A673 (cell line): ENCODE data around the gene NDUFB4. TPM values are rescaled to one million over a fixed set of nuclear protein-coding genes. Genes with fewer than 3 reads are reported as not detected.

Experiments used
- BruUV-seq: library from RNA; stranded (reverse); fragments of 400-500 nt; replicated peaks from 2 replicates; lab custom pipeline; 2021; lab: Mats Ljungman, UMichigan
- CTCF ChIA-PET: fragments of 300-600 bp; sonication (Branson Sonifier 250); formaldehyde crosslinking; loops from one replicate; lab custom pipeline; 2022; ENCODE audit warnings: antibody characterized with exemption; lab: Charles Lee
- POLR2A ChIA-PET: fragments of 300-600 bp; sonication (Branson Sonifier 250); formaldehyde crosslinking; loops from one replicate; lab custom pipeline; 2022; ENCODE audit warnings: antibody characterized with exemption; ENCODE audit not compliant: low non-redundant PET; lab: Charles Lee
- DNase-seq: peaks from one replicate; pipeline ENCODE4 v3.0.0-alpha.2; 2015; ENCODE audit warnings: low spot score
- H3K27ac ChIP-seq: fragments of 200-600 bp; sonication (generic); 2 replicates; pipeline ENCODE4 v1.5.1; 2016; ENCODE audit warnings: mixed run types, low read depth, mild to moderate bottlenecking, mixed read lengths, antibody characterized with exemption, low read length; ENCODE audit not compliant: poor library complexity, severe bottlenecking
- H3K27me3 ChIP-seq: fragments of 200-600 bp; sonication (generic); replicated peaks from 2 replicates; pipeline ENCODE4 v1.6.1; 2017; ENCODE audit warnings: mixed run types, low read depth, mild to moderate bottlenecking, mixed read lengths, antibody characterized with exemption, low read length; ENCODE audit not compliant: insufficient read depth, poor library complexity
- H3K36me3 ChIP-seq: fragments of 200-600 bp; sonication (generic); 2 replicates; pipeline ENCODE4 v1.6.1; 2016; ENCODE audit warnings: mixed run types, mild to moderate bottlenecking, mixed read lengths, antibody characterized with exemption, low read length; ENCODE audit not compliant: insufficient read depth, poor library complexity, severe bottlenecking
- H3K4me1 ChIP-seq: fragments of 200-600 bp; sonication (generic); 2 replicates; pipeline ENCODE4 v1.6.1; 2017; ENCODE audit warnings: mixed run types, mild to moderate bottlenecking, mixed read lengths, antibody characterized with exemption, low read length; ENCODE audit not compliant: insufficient read depth, poor library complexity, severe bottlenecking
- H3K4me3 ChIP-seq: fragments of 200-600 bp; sonication (generic); 2 replicates; pipeline ENCODE4 v1.5.1; 2016; ENCODE audit warnings: low read depth, mixed run types, mild to moderate bottlenecking, mixed read lengths, low read length; ENCODE audit not compliant: poor library complexity, severe bottlenecking
- H3K9me3 ChIP-seq: fragments of 200-600 bp; sonication (generic); 2 replicates; pipeline ENCODE4 v1.6.1; 2016; ENCODE audit warnings: mixed run types, low read depth, mild to moderate bottlenecking, mixed read lengths, antibody characterized with exemption, low read length; ENCODE audit not compliant: poor library complexity, severe bottlenecking
- EZH2 ChIP-seq: fragments of 200-600 bp; sonication (generic); IDR thresholded peaks from 2 replicates; pipeline ENCODE4 v1.6.1; 2017; ENCODE audit warnings: borderline replicate concordance, low read depth, mild to moderate bottlenecking, mixed read lengths, antibody characterized with exemption, low read length; ENCODE audit not compliant: poor library complexity, severe bottlenecking
- intact Hi-C: fragments of 100-400 bp; cut with micrococcal nuclease; formaldehyde crosslinking; loops from one replicate; pipeline ENCODE4 v1.10.0; 2022; ENCODE audit not compliant: unreplicated experiment
- total RNA-seq: library from RNA; stranded (reverse); gene quantifications from 2 replicates; pipeline ENCODE4 v1.2.3, GENCODE V29; 2021
- TF ChIP-seq, protein P1 (sequence below): fragments of 300-800, 200-600 bp; sonication (generic); conservative IDR thresholded peaks from 2 replicates; pipeline ENCODE4 v1.5.1; 2017; ENCODE audit warnings: low read depth, mild to moderate bottlenecking, antibody characterized with exemption, low read length, moderate library complexity, mixed read lengths

NDUFB4 gene
- total RNA-seq, 1 experiment from 2014 or later, result 200 TPM

DNA sequence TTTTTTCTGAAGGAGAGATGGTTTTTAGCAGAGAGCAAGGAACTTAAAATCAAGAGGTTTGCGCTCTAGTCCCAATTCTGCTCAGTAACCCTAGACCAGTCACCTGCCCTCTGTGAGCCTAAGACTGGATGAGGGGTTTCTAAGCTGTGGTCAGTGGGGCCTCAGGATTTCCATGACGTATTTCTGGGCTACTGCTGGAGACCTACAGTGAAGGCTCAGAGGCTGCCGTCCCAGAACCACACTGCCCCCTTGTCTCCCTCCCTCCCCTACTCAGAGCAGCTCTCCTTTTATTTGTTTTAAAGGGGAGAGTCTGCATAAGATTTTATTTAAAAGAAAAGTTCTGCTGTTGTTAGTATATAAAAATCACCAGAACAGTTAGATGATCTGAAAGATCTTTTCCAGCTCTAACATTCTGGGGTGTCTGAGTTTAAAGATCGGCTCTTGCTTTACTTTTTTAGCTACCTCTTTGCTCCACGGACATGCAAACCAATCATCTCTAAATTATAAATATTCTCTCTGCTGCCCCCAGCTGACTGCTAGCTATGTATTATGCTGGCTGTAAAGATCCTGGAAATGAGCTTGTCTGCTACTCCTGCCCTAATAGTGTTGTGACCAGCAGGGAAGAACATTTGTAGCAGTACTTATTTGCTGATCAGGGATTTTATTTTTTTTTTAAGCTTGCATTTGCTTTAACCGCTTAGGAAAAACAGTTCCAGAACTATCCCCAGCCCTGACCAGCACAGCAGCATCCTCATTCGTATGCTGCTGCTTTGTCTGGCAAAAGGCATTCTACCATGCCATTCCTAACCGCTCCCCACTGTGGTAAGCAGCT lies 28.6 kb upstream of the NDUFB4 start:
- Histone ChIP-seq H3K4me1 (no peaks in the 10 kb centered on the region), H3K9me3 (no peaks in the 10 kb centered on the region), H3K27me3 (no peaks in the 10 kb centered on the region), H3K36me3 (no peaks in the 10 kb centered on the region), H3K4me3 (peak overlapping the region; percentile 16), H3K27ac (no peak overlapping the region)
- ChIA-PET POLR2A (no interaction called here), CTCF (interaction anchor here (0.6 to 1.3 kb wide), 4 partner anchors 9 to 335 kb away, joined by 3 to 10 read pairs (median 4); no protein-coding TSS in a partner anchor)
- DNase-seq, result peak; percentile 51
- BruUV-seq, result no TSS peak
- TF ChIP-seq, protein P1, sequence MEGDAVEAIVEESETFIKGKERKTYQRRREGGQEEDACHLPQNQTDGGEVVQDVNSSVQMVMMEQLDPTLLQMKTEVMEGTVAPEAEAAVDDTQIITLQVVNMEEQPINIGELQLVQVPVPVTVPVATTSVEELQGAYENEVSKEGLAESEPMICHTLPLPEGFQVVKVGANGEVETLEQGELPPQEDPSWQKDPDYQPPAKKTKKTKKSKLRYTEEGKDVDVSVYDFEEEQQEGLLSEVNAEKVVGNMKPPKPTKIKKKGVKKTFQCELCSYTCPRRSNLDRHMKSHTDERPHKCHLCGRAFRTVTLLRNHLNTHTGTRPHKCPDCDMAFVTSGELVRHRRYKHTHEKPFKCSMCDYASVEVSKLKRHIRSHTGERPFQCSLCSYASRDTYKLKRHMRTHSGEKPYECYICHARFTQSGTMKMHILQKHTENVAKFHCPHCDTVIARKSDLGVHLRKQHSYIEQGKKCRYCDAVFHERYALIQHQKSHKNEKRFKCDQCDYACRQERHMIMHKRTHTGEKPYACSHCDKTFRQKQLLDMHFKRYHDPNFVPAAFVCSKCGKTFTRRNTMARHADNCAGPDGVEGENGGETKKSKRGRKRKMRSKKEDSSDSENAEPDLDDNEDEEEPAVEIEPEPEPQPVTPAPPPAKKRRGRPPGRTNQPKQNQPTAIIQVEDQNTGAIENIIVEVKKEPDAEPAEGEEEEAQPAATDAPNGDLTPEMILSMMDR, result peak; percentile 60
- TF ChIP-seq EZH2, result no peak
- intact Hi-C loops, result loop anchor here (10.0 kb wide), 1 partner anchor 587 kb away; no protein-coding TSS in a partner anchor

DNA sequence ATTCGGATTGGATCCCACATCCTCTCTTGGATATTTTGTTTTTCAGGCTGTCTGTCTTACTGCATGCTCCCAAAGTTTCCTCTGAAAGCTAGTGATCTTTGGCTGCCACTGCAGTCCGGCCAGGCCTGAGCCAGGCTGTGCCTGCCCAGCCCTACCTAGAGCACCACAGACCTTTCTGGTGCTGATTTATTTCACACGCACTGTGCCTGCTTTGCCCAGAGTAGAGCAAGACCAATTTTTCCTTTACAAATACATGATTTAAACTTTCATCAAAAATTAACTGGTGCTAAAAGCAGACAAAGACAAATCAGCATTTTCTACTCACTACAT lies 28.0 kb upstream of the NDUFB4 start:
- intact Hi-C loops, result loop anchor here (10.0 kb wide), 1 partner anchor 587 kb away; no protein-coding TSS in a partner anchor
- TF ChIP-seq, protein P1, result no peak
- no peak for TF ChIP-seq EZH2
- ChIA-PET POLR2A (no interaction called here), CTCF (interaction anchor here (1.3 kb wide), 2 partner anchors 9 to 227 kb away, joined by 5 to 10 read pairs; no protein-coding TSS in a partner anchor)
- BruUV-seq, result no TSS peak
- Histone ChIP-seq H3K27ac (no peak overlapping the region), H3K36me3 (no peaks in the 10 kb centered on the region), H3K4me1 (no peaks in the 10 kb centered on the region), H3K27me3 (no peaks in the 10 kb centered on the region), H3K4me3 (no peak overlapping the region), H3K9me3 (no peaks in the 10 kb centered on the region)
- no peak for DNase-seq

DNA sequence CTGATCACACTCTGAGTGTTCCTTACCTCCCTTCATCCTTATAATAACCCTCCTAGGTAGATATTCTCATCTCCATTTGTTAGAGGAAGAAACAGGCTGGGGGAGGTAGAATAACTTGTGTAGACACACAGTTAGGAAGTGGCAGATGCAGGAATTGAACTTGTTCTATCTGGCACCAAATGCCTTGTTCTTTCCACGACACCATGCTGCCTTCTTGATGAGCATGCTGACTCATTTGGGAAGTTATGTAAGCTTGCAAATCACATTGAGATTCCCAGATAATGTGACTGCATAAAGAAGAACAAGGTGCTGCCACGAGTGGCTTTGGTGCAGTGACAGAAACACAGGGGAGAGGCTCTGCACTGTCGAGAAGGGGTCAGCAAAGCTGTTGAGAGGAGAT lies 27.5 kb upstream of the NDUFB4 start:
- no peaks in the 10 kb centered on the region for H3K36me3 ChIP-seq
- ChIA-PET CTCF (no interaction called here), POLR2A (no interaction called here)
- H3K9me3 ChIP-seq, result no peaks in the 10 kb centered on the region
- intact Hi-C loops, result loop anchor here (10.0 kb wide), 1 partner anchor 586 kb away; no protein-coding TSS in a partner anchor
- H3K4me3 ChIP-seq, result no peak overlapping the region
- no peak for TF ChIP-seq EZH2
- TF ChIP-seq, protein P1, result no peak
- H3K4me1 ChIP-seq, result no peaks in the 10 kb centered on the region
- DNase-seq, result peak; percentile 4
- BruUV-seq, result no TSS peak
- no peaks in the 10 kb centered on the region for H3K27me3 ChIP-seq
- H3K27ac ChIP-seq, result no peak overlapping the region
